ENCODE measurements around the gene NTHL1. TPM values are rescaled to one million over a fixed set of nuclear protein-coding genes. Genes with fewer than 3 reads are reported as not detected.

The NTHL1 gene
- total and polyA plus RNA-seq, 2 experiments from 2014 or later = 84.6 to 87.9 TPM

- peaks cover 23% of the 10 kb centered on the region for H3F3A ChIP-seq (replicated peaks; ENCODE audit: low read depth)
- Mint-ChIP-seq H3K36me3 (ENCODE audit: low read depth) (peaks cover 6% of the 10 kb centered on the region; the same call in 2 of the 3 replicates), H3K9me3 (no peaks in the 10 kb centered on the region), H3K27ac (no peak overlapping the region), H3K27me3 (ENCODE audit: insufficient read depth, low read depth, poor library complexity) (peaks cover 33% of the 10 kb centered on the region), H3K4me1 (peaks cover 15% of the 10 kb centered on the region), H3K4me3 (peak overlapping the region; percentile 74)
- peak; percentile 57 for ATAC-seq
- peaks cover 33% of the 10 kb centered on the region for H3K27me3 ChIP-seq (ENCODE audit: insufficient read depth)
- peaks cover 7% of the 10 kb centered on the region; the same call in 1 of the 2 replicates for H3K4me1 ChIP-seq (ENCODE audit: insufficient read depth)
- H3K27ac ChIP-seq (ENCODE audit: low read depth) = no peak overlapping the region
- no peak for TF ChIP-seq ZNF331 (CRISPR knock-in tag; IDR thresholded peaks at IDR 0.05; ENCODE audit: low read depth)
- TF ChIP-seq NANOG (IDR thresholded peaks at IDR 0.05; ENCODE audit: borderline replicate concordance) = no peak
- peak; percentile 9; the same call in 1 of the 2 replicates for TF ChIP-seq CREB1 (CRISPR knock-in tag; IDR thresholded peaks at IDR 0.05; ENCODE audit: low read depth)
- TF ChIP-seq POLR2AphosphoS5 (IDR thresholded peaks at IDR 0.05; ENCODE audit: low read depth) = peak; percentile 70
- no peak for TF ChIP-seq ZNF114 (CRISPR knock-in tag; IDR thresholded peaks at IDR 0.05)
- TF ChIP-seq ETS1 (IDR thresholded peaks at IDR 0.05) = no peak
- TF ChIP-seq ZNF462 (CRISPR knock-in tag; IDR thresholded peaks at IDR 0.05) = no peak
- no peak for TF ChIP-seq STAT1 (IDR thresholded peaks at IDR 0.05; ENCODE audit: unreplicated experiment)
- TF ChIP-seq JUNB (IDR thresholded peaks at IDR 0.05; ENCODE audit: unreplicated experiment) = no peak
- no peak for TF ChIP-seq EZH2 (IDR thresholded peaks at IDR 0.05; ENCODE audit: low read depth, unreplicated experiment)
- no peak for TF ChIP-seq REST (IDR thresholded peaks at IDR 0.05; ENCODE audit: unreplicated experiment)
- no peak for TF ChIP-seq CTCF (conservative IDR thresholded peaks at IDR 0.05; ENCODE audit: low read depth in 2 of 2)
- TF ChIP-seq EZH2phosphoT487 (IDR thresholded peaks at IDR 0.05; ENCODE audit: unreplicated experiment) = no peak
- no peaks in the 10 kb centered on the region for H3K9me2 ChIP-seq (ENCODE audit: insufficient read depth)
- no peak overlapping the region for H2AFZ ChIP-seq
- peaks cover 4% of the 10 kb centered on the region; the same call in 1 of the 2 replicates for H3K79me2 ChIP-seq (replicated peaks; ENCODE audit: insufficient read depth)
- peak; percentile 96 for DNase-seq (ENCODE audit: low spot score)
- no peaks in the 10 kb centered on the region for H3K36me3 ChIP-seq (ENCODE audit: insufficient read depth)
- H3K4me2 ChIP-seq = peak overlapping the region; percentile 97
- no peaks in the 10 kb centered on the region; the same call in 1 of the 2 replicates for H4K20me1 ChIP-seq (replicated peaks; ENCODE audit: insufficient read depth)
- peak overlapping the region; percentile 86 for H3K4me3 ChIP-seq
Observed at GRCh38 chr16:1991948-1992703, 55.5 kb downstream of the NTHL1 start.

Data from GM23338 (cell line).